K562 (cell line): ENCODE results near the gene PPIL6. TPM values are rescaled to one million over a fixed set of nuclear protein-coding genes. Genes with fewer than 3 reads are reported as not detected.
A peak's percentile ranks its signal among the peaks of the same experiment; 100 is the strongest.

Experiments
- ATF2 ChIP-seq: sonication (generic); formaldehyde crosslinking; IDR thresholded peaks from 2 replicates; pipeline ENCODE4 v1.8.1; 2022; ENCODE audit warnings: missing genetic modification reagents
- CUX1 ChIP-seq: fragments of 200-800 bp; sonication (Bioruptor generic); IDR thresholded peaks from 2 replicates; pipeline ENCODE4 v1.6.1; 2016; ENCODE audit warnings: missing genetic modification characterization, missing compliant biosample characterization
- EWSR1 ChIP-seq: fragments of 450-650 bp; IDR thresholded peaks from 2 replicates; pipeline ENCODE4 v1.6.1; 2018; ENCODE audit warnings: borderline replicate concordance, mild to moderate bottlenecking, low read depth, moderate library complexity; ENCODE audit not compliant: partially characterized antibody
- FOXM1 ChIP-seq, 2 experiments: fragments of 450-650 bp in 1 of 2; sonication (generic) in 1 of 2; formaldehyde crosslinking in 1 of 2; IDR thresholded peaks; 2 replicates each; pipeline versions ENCODE4 v1.6.1 to v1.9.0; 2017 to 2022; ENCODE audit warnings: low read depth in 2 of 2, mild to moderate bottlenecking in 2 of 2, missing genetic modification reagents in 1 of 2, moderate library complexity in 1 of 2
- FOXP1 ChIP-seq: sonication (generic); formaldehyde crosslinking; IDR thresholded peaks from 2 replicates; pipeline ENCODE4 v1.8.0; 2022; ENCODE audit warnings: mild to moderate bottlenecking, missing genetic modification reagents
- NR4A1 ChIP-seq, 2 experiments: fragments of 250-450 bp in 1 of 2; fragments of 450-650 bp in 1 of 2; sonication (Bioruptor Pico) in 1 of 2; IDR thresholded peaks; 2 replicates each; pipeline versions ENCODE4 v1.4.0 to v1.6.1; 2016 to 2020; ENCODE audit warnings: mild to moderate bottlenecking in 2 of 2, missing compliant biosample characterization in 1 of 2, missing genetic modification characterization in 1 of 2, moderate library complexity in 1 of 2
- POLR2H ChIP-seq: IDR thresholded peaks from 2 replicates; pipeline ENCODE4 v1.6.1; 2016; ENCODE audit warnings: missing genetic modification characterization, low read depth, mild to moderate bottlenecking, control low read depth, missing compliant biosample characterization, moderate library complexity
- POLR3G ChIP-seq: IDR thresholded peaks from 2 replicates; pipeline ENCODE4 v1.6.1; 2011; ENCODE audit not compliant: insufficient read length, insufficient replicate concordance; ENCODE audit errors: extremely low read depth
- RFX1 ChIP-seq: fragments of 450-650 bp; IDR thresholded peaks from 2 replicates; pipeline ENCODE4 v1.6.1; 2016; ENCODE audit warnings: mild to moderate bottlenecking, moderate library complexity
- ZBTB9 ChIP-seq: fragments of 450-650 bp; formaldehyde crosslinking; IDR thresholded peaks from 2 replicates; pipeline ENCODE4 v1.4.0; 2020; ENCODE audit warnings: mild to moderate bottlenecking, moderate library complexity
- ZNF830 ChIP-seq: fragments of 250-450 bp; sonication (Bioruptor Pico); IDR thresholded peaks from 2 replicates; pipeline ENCODE4 v1.5.0; 2021; ENCODE audit warnings: mild to moderate bottlenecking
- polyA plus RNA-seq, 8 experiments: library from polyadenylated mRNA; depleted of rRNA in 4 of 8; stranded (reverse) in 5 of 8; unstranded in 3 of 8; fragments of >200 nt; fragmentation: Nextera tagmentation in 2 of 8; fragmentation: Illumina TruSeq in 1 of 8; extraction: Ambion mirVana in 2 of 8; extraction: Trizol in 1 of 8; gene quantifications; 2 replicates each; pipeline versions ENCODE4 v1.2.1 to v1.2.3, GENCODE V29; 2011 to 2014; ENCODE audit warnings: inconsistent platforms in 1 of 8, missing spikeins in 1 of 8
- total RNA-seq, 7 experiments: library from RNA; depleted of rRNA in 6 of 7; stranded (reverse); fragments of >200 nt in 6 of 7; fragmentation: Illumina TruSeq in 2 of 7; extraction: Trizol in 2 of 7; gene quantifications; 2 replicates each; pipeline versions ENCODE4 v1.2.1 to v1.2.3, GENCODE V29; 2011 to 2021; ENCODE audit warnings: low replicate concordance in 1 of 7

PPIL6 gene
- total and polyA plus RNA-seq, 9 of the 15 experiments (the other 6 are each of a cell fraction or from before 2014, with no cell fraction given) = 0.03 to 0.98 (median 0.41) TPM; not detected in 1

- TF ChIP-seq FOXM1 (IDR thresholded peaks at IDR 0.05; ENCODE audit: low read depth) (peak; percentile 45; the same call in 1 of the 2 replicates), FOXM1 (CRISPR knock-in tag; IDR thresholded peaks at IDR 0.05; ENCODE audit: low read depth) (peak; percentile 88), ZNF830 (CRISPR knock-in tag) (0 out of 2 replicates have a peak, but pooled peaks have one; percentile 16), RFX1 (peak; percentile 78), EWSR1 (no peak), CUX1 (CRISPR knock-in tag) (no peak), POLR2H (tag) (peak; percentile 64; the same call in 1 of the 2 replicates), FOXP1 (peak; percentile 78; the same call in 1 of the 2 replicates), ZBTB9 (peak; percentile 37; the same call in 1 of the 2 replicates), ATF2 (CRISPR knock-in tag) (0 out of 2 replicates have a peak, but pooled peaks have one; percentile 24), NR4A1 (CRISPR knock-in tag; IDR thresholded peaks at IDR 0.05) (peak; percentile 87; the same call in 1 of the 2 replicates), NR4A1 (tag; IDR thresholded peaks at IDR 0.05) (peak; percentile 21; the same call in 1 of the 2 replicates), POLR3G (no peak)
Observed at GRCh38 chr6:109440331-109441068, at the start of gene PPIL6, which contains the start of gene SMPD2 (continued).
